ENCODE data around the gene ABCB8.

The ABCB8 gene

DNA sequence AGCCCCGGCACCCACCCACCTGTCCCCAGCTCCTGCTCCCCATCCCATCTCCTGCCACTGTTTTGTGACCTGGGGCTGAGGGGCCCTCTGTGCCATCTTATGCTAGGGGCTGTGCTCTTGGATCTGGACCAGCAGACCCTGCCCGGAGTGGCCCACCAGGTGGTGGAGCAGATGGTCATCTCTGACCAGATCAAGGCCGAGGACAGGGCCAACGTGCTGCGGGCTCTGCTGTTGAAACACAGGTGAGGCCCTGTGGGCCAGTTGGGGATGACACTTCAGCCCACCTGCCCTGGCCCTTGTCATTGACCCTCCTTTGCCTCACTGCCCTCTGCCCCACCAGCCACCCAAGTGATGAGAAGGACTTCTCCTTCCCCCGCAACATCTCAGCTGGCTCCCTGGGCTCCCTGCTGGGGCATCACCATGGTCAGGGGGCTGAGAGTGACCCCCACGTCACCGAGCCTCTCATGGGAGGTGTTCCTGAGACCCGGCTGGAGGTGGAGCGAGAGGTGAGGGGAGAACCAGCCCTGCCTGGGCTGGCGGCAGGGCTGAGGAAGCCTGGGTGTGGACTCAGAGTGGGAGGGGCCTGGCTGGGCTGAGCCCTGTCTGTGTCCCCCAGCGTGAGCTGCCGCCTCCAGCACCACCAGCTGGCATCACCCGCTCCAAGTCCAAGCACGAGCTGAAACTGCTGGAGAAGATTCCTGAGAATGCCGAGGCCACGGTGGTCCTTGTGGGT is 41.8 kb downstream of the ABCB8 start:
- Histone ChIP-seq H3K4me2 (ENCODE audit: low read depth, low read length, poor library complexity, severe bottlenecking) (no peak overlapping the region), H2AFZ (ENCODE audit: low read length) (no peak overlapping the region), H3F3A (ENCODE audit: low read depth) (no peaks in the 10 kb centered on the region), H4K20me1 (ENCODE audit: insufficient read depth, low read length, poor library complexity, severe bottlenecking) (no peaks in the 10 kb centered on the region), H3K9me2 (replicated peaks; ENCODE audit: low read depth, low read length) (no peaks in the 10 kb centered on the region), H3K4me1 (ENCODE audit: insufficient read depth, low read length, poor library complexity, severe bottlenecking) (no peaks in the 10 kb centered on the region), H3K9ac (ENCODE audit: low read depth, low read length, poor library complexity, severe bottlenecking) (no peak overlapping the region), H3K36me3 (ENCODE audit: insufficient read depth, low read length) (peaks cover 70% of the 10 kb centered on the region; the same call in 1 of the 2 replicates), H3K4me3 (ENCODE audit: low read length, poor library complexity, severe bottlenecking) (no peak overlapping the region), H3K27me3 (ENCODE audit: insufficient read depth, low read length, poor library complexity, severe bottlenecking) (no peaks in the 10 kb centered on the region), H3K9me3 (ENCODE audit: insufficient read depth, low read depth, low read length) (no peaks in the 10 kb centered on the region), H3K79me2 (ENCODE audit: insufficient read depth, low read length) (no peaks in the 10 kb centered on the region)
- no peak for TF ChIP-seq EZH2phosphoT487 (IDR thresholded peaks at IDR 0.05; ENCODE audit: borderline replicate concordance)
- TF ChIP-seq, protein P1, sequence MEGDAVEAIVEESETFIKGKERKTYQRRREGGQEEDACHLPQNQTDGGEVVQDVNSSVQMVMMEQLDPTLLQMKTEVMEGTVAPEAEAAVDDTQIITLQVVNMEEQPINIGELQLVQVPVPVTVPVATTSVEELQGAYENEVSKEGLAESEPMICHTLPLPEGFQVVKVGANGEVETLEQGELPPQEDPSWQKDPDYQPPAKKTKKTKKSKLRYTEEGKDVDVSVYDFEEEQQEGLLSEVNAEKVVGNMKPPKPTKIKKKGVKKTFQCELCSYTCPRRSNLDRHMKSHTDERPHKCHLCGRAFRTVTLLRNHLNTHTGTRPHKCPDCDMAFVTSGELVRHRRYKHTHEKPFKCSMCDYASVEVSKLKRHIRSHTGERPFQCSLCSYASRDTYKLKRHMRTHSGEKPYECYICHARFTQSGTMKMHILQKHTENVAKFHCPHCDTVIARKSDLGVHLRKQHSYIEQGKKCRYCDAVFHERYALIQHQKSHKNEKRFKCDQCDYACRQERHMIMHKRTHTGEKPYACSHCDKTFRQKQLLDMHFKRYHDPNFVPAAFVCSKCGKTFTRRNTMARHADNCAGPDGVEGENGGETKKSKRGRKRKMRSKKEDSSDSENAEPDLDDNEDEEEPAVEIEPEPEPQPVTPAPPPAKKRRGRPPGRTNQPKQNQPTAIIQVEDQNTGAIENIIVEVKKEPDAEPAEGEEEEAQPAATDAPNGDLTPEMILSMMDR (conservative IDR thresholded peaks at IDR 0.05; ENCODE audit: low read length): no peak

DNA sequence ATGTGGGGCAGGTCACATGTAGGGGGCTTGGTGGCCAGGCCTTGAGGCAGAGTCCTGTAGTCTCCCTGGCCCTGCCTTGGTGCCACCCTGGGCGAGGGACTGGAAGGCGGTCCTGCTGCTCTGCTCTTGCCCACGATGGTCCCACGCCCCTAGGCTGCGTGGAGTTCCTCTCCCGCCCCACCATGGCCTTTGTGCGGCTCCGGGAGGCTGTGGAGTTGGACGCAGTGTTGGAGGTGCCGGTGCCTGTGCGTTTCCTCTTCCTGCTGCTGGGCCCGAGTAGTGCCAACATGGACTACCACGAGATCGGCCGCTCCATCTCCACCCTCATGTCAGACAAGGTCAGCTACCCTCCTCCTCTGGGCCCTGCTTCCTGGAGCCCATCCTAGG is 42.3 kb downstream of the ABCB8 start:
- H3K36me3 ChIP-seq (ENCODE audit: insufficient read depth, low read length): peaks cover 70% of the 10 kb centered on the region; the same call in 1 of the 2 replicates
- H4K20me1 ChIP-seq (ENCODE audit: insufficient read depth, low read length, poor library complexity, severe bottlenecking): no peaks in the 10 kb centered on the region
- no peaks in the 10 kb centered on the region for H3K9me3 ChIP-seq (ENCODE audit: insufficient read depth, low read depth, low read length)
- H3K4me2 ChIP-seq (ENCODE audit: low read depth, low read length, poor library complexity, severe bottlenecking): no peak overlapping the region
- H3K4me1 ChIP-seq (ENCODE audit: insufficient read depth, low read length, poor library complexity, severe bottlenecking): no peaks in the 10 kb centered on the region
- H3F3A ChIP-seq (ENCODE audit: low read depth): no peaks in the 10 kb centered on the region
- no peak overlapping the region for H2AFZ ChIP-seq (ENCODE audit: low read length)
- H3K27me3 ChIP-seq (ENCODE audit: insufficient read depth, low read length, poor library complexity, severe bottlenecking): no peaks in the 10 kb centered on the region
- TF ChIP-seq, protein P1 (conservative IDR thresholded peaks at IDR 0.05; ENCODE audit: low read length): no peak
- TF ChIP-seq EZH2phosphoT487 (IDR thresholded peaks at IDR 0.05; ENCODE audit: borderline replicate concordance): no peak
- H3K9ac ChIP-seq (ENCODE audit: low read depth, low read length, poor library complexity, severe bottlenecking): no peak overlapping the region
- no peaks in the 10 kb centered on the region for H3K79me2 ChIP-seq (ENCODE audit: insufficient read depth, low read length)
- H3K4me3 ChIP-seq (ENCODE audit: low read length, poor library complexity, severe bottlenecking): no peak overlapping the region
- H3K9me2 ChIP-seq (replicated peaks; ENCODE audit: low read depth, low read length): no peaks in the 10 kb centered on the region

DNA sequence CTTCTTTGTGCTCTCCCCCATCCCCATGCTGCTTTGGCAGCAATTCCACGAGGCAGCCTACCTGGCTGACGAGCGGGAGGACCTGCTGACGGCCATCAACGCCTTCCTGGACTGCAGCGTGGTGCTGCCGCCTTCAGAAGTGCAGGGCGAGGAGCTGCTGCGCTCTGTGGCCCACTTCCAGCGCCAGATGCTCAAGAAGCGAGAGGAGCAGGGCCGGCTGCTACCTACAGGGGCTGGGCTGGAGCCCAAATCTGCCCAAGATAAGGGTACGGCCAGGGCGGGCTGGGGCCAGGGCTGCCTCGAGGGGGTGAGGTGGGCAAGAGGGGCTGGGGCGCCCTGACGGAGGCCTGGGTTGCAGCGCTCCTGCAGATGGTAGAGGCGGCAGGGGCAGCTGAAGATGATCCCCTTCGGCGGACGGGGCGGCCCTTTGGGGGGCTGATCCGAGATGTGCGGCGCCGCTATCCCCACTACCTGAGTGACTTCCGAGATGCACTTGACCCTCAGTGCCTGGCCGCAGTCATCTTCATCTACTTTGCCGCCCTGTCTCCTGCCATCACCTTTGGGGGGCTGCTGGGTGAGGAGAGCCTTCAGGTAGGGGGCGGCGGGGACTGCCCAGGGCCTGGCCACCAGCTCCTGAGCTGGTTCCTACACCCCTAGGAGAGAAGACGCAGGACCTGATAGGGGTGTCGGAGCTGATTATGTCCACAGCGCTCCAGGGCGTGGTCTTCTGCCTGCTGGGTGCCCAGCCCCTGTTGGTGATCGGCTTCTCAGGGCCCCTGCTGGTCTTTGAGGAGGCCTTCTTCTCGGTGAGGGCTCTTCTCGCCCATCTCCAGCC is 43.0 kb downstream of the ABCB8 start:
- Histone ChIP-seq H3K9me2 (replicated peaks; ENCODE audit: low read depth, low read length) (no peaks in the 10 kb centered on the region), H3K27me3 (ENCODE audit: insufficient read depth, low read length, poor library complexity, severe bottlenecking) (no peaks in the 10 kb centered on the region), H3K4me1 (ENCODE audit: insufficient read depth, low read length, poor library complexity, severe bottlenecking) (no peaks in the 10 kb centered on the region), H4K20me1 (ENCODE audit: insufficient read depth, low read length, poor library complexity, severe bottlenecking) (no peaks in the 10 kb centered on the region), H2AFZ (ENCODE audit: low read length) (no peak overlapping the region), H3K4me2 (ENCODE audit: low read depth, low read length, poor library complexity, severe bottlenecking) (no peak overlapping the region), H3F3A (ENCODE audit: low read depth) (no peaks in the 10 kb centered on the region), H3K36me3 (ENCODE audit: insufficient read depth, low read length) (peaks cover 76% of the 10 kb centered on the region; the same call in 1 of the 2 replicates), H3K9me3 (ENCODE audit: insufficient read depth, low read depth, low read length) (no peaks in the 10 kb centered on the region), H3K79me2 (ENCODE audit: insufficient read depth, low read length) (no peaks in the 10 kb centered on the region), H3K9ac (ENCODE audit: low read depth, low read length, poor library complexity, severe bottlenecking) (no peak overlapping the region), H3K4me3 (ENCODE audit: low read length, poor library complexity, severe bottlenecking) (no peak overlapping the region)
- TF ChIP-seq, protein P1 (conservative IDR thresholded peaks at IDR 0.05; ENCODE audit: low read length): no peak
- TF ChIP-seq EZH2phosphoT487 (IDR thresholded peaks at IDR 0.05; ENCODE audit: borderline replicate concordance): no peak
